HG02763 (cell line): ENCODE measurements around the gene RIC8B.
"Not testable (repeated sequence)": the region's sequence is repeated elsewhere in the genome, so short reads cannot be mapped to it uniquely, and the experiment has no call there.

Experiments
- ATAC-seq: cut with Tn5 transposase; IDR thresholded peaks from one replicate; pipeline ENCODE4 v1.9.1; 2021; ENCODE audit warnings: mild to moderate bottlenecking, moderate library complexity; ENCODE audit not compliant: unreplicated experiment

RIC8B gene, protein sequence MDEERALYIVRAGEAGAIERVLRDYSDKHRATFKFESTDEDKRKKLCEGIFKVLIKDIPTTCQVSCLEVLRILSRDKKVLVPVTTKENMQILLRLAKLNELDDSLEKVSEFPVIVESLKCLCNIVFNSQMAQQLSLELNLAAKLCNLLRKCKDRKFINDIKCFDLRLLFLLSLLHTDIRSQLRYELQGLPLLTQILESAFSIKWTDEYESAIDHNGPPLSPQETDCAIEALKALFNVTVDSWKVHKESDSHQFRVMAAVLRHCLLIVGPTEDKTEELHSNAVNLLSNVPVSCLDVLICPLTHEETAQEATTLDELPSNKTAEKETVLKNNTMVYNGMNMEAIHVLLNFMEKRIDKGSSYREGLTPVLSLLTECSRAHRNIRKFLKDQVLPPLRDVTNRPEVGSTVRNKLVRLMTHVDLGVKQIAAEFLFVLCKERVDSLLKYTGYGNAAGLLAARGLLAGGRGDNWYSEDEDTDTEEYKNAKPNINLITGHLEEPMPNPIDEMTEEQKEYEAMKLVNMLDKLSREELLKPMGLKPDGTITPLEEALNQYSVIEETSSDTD

DNA sequence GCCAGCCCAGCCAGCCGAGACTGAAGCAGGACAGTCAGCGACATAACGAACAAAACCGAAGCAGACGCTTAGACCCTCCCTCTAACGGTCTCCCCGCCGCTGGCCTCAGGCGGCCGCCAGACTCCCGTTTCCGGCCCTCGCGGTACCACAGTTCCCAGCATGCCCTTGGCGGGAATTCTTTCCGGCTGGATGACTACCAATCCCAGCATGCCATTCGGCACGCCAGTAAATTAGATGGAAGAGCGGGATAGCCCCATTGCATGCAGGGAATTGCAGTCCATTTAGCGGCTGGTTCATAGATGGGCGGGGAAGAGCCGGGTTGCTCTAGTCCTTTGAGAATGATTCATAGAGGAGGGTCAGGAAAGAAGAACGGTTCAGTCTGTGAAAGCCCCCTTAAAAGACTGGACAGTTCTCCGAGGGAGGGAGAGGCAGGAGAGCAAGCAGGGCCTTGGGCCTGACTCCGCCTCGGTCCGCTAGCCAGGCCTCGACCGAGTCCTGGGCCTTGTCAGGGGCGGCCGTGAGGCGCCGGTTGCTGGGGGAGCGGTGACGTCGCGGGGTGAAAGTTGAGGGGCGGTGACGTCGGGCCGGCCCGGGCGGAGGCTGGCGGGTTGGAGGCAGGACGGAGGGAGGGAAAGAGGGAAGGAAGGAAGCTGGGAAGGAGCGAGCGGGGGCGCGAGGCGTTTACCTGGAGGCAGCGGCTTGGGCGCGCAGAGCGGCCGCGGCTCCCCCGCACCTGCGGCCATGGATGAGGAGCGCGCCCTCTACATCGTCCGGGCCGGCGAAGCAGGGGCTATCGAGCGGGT is at the start of gene RIC8B:
Gene RIC8B (plus strand): TSS at position 678 of the 803 bp plus-strand sequence. CDS start 64 bp downstream, at position 742.
- ATAC-seq: peak; percentile 87

DNA sequence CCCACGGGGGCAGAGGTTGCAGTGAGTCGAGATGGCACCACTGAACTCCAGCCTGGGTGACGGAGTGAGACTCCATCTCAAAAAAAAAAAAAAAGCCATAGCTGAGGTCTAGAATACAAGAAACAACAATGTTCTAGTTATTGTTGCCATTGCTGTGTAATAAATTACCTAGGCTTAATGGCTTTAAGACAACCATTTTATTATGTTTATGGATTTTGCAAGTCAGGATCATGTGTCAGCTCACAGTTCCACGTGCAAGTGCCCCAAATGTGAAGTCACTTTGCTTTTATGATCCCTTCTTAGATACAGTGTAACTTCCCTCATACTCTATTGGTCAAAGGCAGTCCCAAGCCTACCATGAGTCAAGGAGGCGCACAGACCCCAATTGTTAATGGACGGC is 49.5 kb upstream of the RIC8B start:
- no peak for ATAC-seq

DNA sequence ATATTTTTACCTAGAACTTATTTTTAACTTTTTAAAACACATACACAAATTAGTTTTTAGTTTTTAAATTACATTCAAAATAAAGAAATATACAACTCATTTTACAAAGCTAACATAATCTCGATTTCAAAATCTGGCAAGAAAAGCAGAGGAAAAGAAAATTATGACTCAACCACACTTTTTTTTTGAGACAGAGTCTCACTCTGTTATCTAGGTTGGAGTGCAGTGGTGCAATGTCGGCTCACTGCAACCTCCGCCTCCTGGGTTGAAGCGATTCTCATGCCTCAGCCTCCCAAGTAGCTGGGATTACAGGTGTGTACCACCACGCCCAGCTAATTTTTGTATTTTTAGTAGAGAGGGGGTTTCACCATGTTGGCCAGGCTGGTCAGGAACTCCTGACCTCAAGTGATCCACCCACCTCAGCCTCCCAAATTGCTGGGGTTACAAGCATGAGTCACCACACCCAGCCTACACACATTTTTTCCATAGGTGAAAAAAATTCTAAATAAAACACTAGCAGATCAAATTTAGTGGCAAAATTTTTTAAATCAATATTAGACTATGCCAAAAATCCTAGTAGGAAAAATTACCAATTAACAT is 47.8 kb upstream of the RIC8B start:
- not testable (repeated sequence) for ATAC-seq

DNA sequence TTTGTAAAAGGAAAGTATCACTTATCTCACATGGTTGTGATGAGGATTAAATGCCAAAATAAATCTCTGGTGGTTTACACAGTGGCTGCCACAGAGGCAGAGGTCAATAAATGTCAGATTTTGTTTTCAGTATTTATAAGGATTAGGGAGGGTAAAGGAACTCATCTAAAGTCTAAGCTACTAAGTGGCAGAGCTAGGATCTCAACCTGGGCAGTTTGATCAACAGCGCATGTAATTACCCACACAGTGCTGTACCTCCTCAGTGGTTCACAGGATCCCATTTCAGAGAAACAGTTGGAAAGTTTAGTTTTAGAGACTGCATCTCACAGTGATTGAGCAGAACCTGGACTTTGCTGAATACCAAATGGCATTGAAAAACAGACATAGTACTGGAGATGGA is 44.9 kb upstream of the RIC8B start:
- ATAC-seq: no peak

DNA sequence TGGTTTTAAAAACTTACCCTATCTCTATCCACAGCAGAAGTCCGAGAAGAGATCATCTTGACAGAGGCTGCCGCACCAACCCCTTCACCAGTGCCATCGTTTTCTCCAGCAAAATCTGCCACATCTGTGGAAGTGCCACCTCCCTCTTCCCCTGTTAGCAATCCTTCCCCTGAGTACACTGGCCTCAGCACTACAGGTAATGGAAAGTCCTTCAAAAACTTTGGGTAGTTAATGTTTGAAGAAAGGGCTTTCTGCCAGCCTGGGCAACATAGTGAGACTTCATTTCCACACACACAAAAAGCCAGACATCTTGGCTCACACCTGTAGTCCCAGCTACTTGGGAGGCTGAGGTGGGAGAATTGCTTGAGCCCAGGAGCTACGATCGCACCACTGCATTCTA is 41.6 kb upstream of the RIC8B start:
- ATAC-seq: no peak

DNA sequence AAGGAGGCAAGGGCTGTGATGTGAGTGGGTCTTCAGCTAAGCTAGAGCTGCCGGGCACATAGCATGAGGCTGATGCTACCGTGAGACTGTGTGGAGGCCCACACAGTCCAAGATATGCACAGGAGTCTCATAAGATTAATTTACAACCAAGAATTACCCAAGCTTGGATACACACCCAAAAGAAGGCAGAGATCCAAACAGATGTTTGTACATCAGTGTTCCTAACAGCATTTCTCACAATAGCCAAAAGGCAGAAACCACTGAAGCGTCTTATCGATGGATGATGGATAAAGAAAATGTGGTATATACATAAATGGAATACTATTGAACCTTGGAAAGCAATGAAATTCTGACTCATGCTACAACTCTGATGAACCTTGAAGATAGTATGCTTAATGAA is 40.8 kb upstream of the RIC8B start:
- no peak for ATAC-seq

DNA sequence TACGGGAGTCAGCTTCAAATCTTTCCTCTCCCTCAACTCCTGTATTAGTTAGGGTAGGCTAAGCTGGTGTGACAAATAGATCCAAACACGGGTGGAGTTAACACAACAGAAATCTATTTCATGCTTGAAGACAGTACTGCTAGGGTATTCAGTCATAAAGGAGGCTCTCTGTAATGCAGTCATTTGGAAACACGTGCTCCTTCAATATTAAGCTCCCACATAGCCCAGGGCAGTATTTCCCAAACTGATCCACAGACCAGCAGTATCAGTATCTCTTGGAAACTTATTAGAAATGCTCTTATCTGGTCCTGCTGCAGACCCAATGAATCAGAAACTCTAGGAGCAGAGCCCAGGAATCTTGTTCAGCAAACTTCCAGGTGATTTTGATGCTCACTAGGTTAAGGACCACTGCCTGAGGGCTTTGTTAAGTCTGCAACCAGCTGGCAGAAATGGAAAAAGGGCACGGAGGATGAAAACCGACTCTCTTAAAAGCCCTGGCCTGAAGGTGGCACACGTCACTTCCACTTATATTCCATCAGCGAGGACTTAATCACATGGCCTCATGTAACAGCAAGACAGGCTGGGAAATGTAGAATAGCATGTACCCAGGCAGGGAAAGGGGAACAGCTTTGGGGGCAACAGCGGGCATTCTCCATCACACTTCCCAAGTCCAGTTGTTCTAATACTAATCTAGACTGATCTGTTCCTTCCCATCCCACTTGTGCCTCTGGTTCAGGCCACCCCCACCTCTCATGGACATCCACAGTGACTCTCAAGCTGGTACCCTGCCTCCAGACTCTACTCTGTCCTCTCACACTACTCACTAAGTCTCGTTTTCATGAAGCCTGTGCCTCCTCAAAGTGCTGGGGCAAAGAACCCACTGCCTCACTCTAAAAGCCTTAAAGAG is 38.2 kb upstream of the RIC8B start:
- no peak for ATAC-seq

DNA sequence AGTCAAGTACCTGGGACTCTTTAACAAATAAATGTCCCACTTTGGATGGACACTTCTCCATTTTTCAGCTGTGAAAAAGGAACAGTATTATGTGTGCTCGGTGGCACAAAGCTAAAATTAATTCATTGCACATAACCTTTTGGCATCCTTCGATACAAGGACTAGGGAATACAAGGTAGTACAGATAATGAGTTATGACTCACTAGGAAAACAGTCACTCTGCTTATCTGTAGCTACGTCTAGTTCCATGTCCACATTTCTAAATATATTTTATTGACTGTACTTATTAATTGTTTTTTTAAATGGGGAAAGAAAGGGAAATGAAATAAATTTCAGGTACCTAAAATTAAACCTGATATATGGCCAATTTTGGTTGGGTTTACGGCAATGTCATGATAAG is 35.2 kb upstream of the RIC8B start:
- ATAC-seq: no peak

DNA sequence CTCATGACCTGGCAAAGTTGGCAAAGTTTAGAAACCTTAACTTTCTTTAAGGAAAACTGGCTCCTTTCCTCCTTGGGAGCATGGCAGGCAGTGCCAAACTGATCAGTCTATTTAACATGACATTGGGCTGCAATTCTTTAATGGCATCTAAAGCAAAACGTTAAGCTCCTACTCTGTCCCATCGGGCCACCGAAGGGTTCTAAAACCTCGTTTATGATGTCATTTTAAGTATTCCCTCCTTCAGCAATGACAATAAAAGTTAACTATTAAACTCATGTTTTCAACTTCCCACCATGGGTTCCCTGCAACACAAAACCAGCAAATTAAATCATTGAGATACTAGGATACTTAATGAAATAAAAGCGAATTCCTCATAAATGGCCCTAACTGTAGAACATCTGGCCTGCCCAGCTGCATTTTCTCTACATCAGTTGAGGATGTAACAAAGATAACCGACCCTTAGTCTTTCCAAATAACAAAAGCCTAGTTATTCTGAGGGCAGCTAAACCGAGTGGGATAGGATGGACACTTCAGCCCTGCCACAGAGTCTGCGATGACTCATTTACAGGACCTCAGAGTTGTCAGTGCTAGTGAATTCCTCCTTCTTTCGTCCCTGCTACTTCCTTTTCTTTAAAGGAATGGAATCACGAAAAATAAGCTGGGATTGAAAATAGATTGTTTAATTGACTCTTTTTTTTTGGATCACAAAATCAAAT is 34.5 kb upstream of the RIC8B start:
- no peak for ATAC-seq

DNA sequence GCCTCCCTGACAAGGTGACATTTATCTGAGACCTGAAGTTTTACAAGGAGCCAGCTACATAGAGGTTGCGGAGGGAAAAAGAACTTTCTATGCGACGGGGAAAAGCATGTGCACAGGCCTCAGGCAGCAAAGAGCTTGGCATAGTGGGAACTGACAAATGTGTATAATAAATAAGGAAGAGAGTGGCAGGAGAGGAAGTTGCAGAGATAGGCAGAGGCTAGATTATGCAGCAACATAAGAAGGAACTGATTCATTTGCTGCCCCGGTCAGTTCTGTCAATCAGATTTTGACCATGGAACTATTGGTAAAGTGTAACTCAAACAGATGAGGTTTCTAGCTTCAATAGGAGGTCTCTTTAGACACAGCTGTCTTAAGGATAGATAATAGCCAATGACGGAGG is 33.7 kb upstream of the RIC8B start:
- ATAC-seq: no peak

DNA sequence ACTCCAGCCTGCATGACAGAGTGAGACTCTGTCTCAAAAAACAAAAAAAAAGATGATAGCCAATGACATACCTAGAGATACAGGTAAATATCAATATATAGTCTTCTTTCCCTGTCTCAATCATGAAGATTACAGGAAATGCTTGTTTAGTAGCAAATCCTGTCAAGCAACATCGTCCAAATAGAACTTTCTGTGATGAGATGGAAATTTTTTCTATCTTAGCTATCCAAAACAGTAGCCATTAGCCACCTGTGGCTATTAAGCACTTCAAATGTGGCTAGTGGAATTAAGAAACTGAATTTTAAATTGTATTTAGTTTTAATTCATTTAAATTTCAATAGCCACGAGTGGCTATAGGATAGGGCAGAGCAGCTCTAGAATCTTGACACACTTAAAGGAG is 33.2 kb upstream of the RIC8B start:
- ATAC-seq: no peak

DNA sequence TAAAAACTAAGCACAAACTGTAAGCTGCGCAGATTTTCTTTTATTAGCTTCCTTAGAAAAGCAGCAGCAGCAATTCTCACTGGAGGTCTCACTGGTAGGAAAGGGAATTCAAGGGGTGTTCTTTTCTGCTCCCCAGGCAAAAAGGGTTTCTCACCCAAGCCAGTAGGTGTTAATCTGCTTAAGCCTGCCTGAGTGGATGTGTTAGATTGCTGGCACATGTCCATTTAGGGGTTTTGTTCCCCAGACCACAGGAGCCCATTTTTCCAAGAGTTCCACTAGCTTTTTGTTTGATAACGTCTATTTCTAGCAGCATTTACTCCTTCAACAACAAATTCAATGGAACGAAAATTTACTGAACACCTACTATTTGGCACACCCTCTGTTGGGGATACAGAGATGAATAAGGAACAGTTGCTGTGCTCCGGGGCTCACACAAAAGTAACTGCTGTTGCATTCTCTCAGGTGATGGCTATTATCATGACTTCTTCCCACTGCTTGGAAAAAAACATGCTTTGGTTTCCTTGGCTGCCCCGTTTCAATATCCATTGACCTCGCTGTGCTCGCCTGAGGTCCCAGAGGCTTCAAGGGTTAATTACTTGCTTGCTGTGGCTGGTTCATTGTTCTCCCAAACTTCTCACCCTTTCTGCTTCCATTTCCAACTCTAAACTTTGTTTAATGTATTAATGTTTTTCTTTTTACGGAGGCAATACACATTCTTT is 31.1 kb upstream of the RIC8B start:
- ATAC-seq: no peak

DNA sequence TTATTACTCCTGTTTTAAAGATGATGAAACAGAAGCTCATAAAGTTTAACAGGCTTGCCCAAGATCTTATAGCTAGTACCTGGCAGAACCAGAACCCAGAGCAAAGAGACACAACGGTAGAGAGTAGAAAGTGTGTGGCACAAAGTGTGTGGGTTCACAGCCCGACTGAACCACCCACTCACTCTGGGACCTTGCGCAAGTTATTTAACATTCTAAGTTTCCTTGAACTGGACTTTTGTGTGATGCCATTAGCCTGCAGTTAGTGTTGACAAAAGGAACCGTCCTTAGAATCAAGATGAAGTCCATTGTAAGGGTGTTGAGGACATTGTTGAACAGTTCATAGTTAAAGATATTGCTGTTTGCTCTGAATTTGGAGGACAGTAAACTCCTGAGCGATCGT is 29.9 kb upstream of the RIC8B start:
- ATAC-seq: no peak

DNA sequence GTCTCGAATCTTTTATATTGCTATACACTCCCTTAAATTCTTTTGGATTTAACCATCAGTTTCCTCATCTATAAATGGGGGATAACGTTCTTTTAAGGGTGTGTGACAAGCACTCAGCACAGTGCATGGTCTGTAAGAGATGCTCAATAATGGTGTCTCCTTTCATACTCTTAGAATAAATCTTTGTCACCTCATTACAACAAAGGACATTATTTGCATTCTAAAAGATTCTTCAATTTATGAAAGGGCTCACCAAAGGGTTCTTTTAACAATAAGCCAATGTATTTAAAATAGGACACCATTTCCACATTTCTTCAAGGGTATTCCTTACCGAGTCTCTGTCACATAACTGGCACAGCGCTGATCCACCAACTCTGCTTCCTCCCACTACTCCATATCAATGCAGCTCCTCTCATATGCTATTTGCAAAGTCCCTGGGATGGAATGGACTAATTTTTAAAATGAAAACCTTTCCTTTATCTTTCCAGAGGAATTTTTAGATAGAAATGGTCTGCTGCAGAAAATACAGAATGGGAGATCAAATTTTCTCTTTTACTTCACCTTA is 29.2 kb upstream of the RIC8B start:
- ATAC-seq: no peak

DNA sequence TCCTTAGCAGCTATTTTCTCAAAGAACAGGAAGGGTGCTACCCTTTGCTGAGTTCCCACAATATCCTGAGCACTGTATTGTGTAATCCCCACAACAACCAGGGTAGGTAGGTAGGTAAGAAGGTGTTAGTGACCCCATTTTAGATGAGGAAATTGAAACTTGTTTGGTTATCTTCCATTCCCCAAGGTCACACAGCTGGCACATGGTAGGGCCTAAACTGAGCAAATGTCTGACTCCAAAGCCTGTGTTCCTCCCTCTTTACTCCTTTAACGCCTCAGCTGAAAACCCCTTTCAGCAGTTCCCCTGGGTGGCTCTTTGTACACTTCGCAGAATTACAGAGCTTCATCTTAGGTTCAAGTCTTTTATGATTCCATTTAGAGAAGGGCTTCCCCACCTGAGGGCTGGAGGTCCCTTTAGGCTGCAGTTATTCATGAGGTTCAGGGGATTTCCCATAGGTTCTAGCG is 26.5 kb upstream of the RIC8B start:
- no peak for ATAC-seq

DNA sequence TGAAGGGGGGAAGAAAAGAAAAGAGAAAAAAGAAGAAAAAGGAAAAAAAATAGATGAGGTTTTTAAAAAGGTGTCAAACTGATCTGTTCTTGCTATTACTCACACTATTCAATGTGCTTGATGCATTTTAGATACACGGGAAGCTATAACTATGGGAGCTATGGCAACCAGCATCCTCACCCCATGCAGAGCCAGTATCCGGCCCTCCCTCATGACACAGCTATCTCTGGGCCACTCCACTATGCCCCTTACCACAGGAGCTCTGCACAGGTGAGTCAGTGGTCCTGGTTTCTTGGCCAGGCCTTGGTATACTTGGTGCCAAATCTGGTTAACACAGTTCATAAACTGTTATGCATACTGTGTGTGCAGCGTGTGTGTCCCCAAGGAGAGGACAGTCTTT is 24.0 kb upstream of the RIC8B start:
- ATAC-seq: no peak

DNA sequence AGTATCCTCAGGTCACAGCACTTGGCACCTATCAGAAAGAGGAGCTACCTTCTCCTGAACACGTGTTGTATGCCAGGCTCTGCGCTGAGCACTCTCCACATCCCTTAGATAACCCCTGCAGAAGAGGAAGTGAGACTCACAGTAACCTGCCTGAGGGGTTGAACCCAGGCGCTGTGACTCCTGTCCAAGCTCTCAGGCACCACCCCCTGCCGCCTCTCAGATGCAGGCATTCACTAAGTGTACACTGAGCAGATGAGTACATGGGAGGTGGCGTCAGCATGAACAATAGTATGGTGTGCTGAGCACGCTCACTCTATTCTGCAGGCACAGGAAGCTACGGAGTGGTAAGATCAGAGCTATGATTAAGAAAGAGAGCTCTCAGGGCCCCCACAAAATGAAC is 21.0 kb upstream of the RIC8B start:
- peak; percentile 95 for ATAC-seq

DNA sequence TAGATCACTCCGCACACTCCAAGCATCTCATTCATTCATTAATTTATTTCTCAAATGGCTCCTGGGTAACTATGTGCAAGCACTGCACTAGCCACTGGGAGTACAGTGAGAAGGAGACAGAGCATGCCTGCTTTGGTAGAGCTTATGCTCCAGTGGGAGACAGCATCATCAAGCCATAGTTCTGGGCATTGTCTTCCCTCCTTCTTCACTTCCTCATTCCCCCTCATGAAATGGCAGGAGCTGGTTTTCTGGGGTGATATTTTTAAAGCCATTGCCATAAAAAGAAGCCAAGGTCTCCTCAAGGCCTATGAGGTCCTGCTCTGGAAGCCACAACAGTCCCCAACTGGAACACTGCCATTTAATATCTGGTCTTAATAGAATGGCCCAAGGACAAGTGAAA is 20.2 kb upstream of the RIC8B start:
- ATAC-seq: no peak
